IMR-90 (cell line): ENCODE measurements around the gene SCAMP4. TPM values are rescaled to one million over a fixed set of nuclear protein-coding genes. Genes with fewer than 3 reads are reported as not detected.
A peak's percentile ranks its signal among the peaks of the same experiment; 100 is the strongest.

ENCODE experiments used
- ATAC-seq: fragments of 200-7000 bp; cut with Tn5 transposase; 2 replicates; pipeline ENCODE4 v1.9.1; 2020; ENCODE audit warnings: low read depth, mild to moderate bottlenecking, moderate library complexity
- BruUV-seq: library from RNA; stranded (reverse); fragments of 400-500 nt; replicated peaks from 2 replicates; lab custom pipeline; 2021; lab: Mats Ljungman, UMichigan
- CTCF ChIA-PET: fragments of 300-600 bp; formaldehyde crosslinking; extraction: SDS; loops from one replicate; lab custom pipeline; 2021; ENCODE audit warnings: antibody characterized with exemption; lab: Yijun Ruan, JAX
- POLR2A ChIA-PET: fragments of 300-600 bp; sonication (Branson Sonifier 250); formaldehyde crosslinking; loops from one replicate; lab custom pipeline; 2022; ENCODE audit warnings: antibody characterized with exemption; ENCODE audit not compliant: unreplicated experiment; lab: Charles Lee
- DNase-seq: peaks from one replicate; pipeline ENCODE4 v3.0.0; 2013
- H2AFZ ChIP-seq: replicated peaks from 2 replicates; pipeline ENCODE3; 2013; ENCODE audit warnings: low read length, mild to moderate bottlenecking; ENCODE audit not compliant: poor library complexity
- H2AK5ac ChIP-seq: 2 replicates; pipeline ENCODE4 v1.6.1; 2013; ENCODE audit warnings: low read depth, low read length, inconsistent platforms
- H2AK9ac ChIP-seq: replicated peaks from 2 replicates; pipeline ENCODE3; 2013; ENCODE audit warnings: mild to moderate bottlenecking, low read depth, low read length, moderate library complexity; ENCODE audit not compliant: poor library complexity
- H2BK120ac ChIP-seq: 2 replicates; pipeline ENCODE4 v1.6.1; 2013; ENCODE audit warnings: low read depth, low read length, inconsistent platforms
- H2BK15ac ChIP-seq: 3 replicates; pipeline ENCODE4 v1.6.1; 2013; ENCODE audit warnings: low read depth, low read length, inconsistent platforms
- H2BK20ac ChIP-seq: 2 replicates; pipeline ENCODE4 v1.6.1; 2013; ENCODE audit warnings: low read depth, mild to moderate bottlenecking, inconsistent platforms, low read length, moderate library complexity
- H2BK5ac ChIP-seq: 2 replicates; pipeline ENCODE4 v1.6.1; 2013; ENCODE audit warnings: mild to moderate bottlenecking, low read depth, low read length, inconsistent platforms; ENCODE audit not compliant: poor library complexity, severe bottlenecking
- H3K14ac ChIP-seq: replicated peaks from 2 replicates; pipeline ENCODE4 v1.6.1; 2013; ENCODE audit warnings: low read depth, low read length, inconsistent platforms
- H3K18ac ChIP-seq: 2 replicates; pipeline ENCODE4 v1.6.1; 2013; ENCODE audit warnings: low read depth, low read length, control low read depth
- H3K23ac ChIP-seq: 2 replicates; pipeline ENCODE4 v1.6.1; 2013; ENCODE audit warnings: low read depth, low read length, inconsistent platforms
- H3K27ac ChIP-seq: 2 replicates; pipeline ENCODE4 v1.5.1; 2013; ENCODE audit warnings: mild to moderate bottlenecking, control low read depth, low read length; ENCODE audit not compliant: insufficient read depth
- H3K27me3 ChIP-seq: 2 replicates; pipeline ENCODE4 v1.6.1; 2013; ENCODE audit warnings: low read length; ENCODE audit not compliant: control insufficient read depth, insufficient read depth
- H3K36me3 ChIP-seq: 2 replicates; pipeline ENCODE4 v1.6.1; 2013; ENCODE audit warnings: low read length, mixed read lengths; ENCODE audit not compliant: control insufficient read depth, insufficient read depth
- H3K4ac ChIP-seq: 2 replicates; pipeline ENCODE4 v1.6.1; 2013; ENCODE audit warnings: low read depth, low read length, inconsistent platforms
- H3K4me1 ChIP-seq: 2 replicates; pipeline ENCODE4 v1.6.1; 2013; ENCODE audit warnings: low read length, mixed read lengths; ENCODE audit not compliant: control insufficient read depth, insufficient read depth
- H3K4me2 ChIP-seq: 2 replicates; pipeline ENCODE4 v1.6.1; 2013; ENCODE audit warnings: low read depth, mild to moderate bottlenecking, control low read depth, low read length, moderate library complexity
- H3K4me3 ChIP-seq: 2 replicates; pipeline ENCODE4 v1.5.1; 2013; ENCODE audit warnings: low read depth, mild to moderate bottlenecking, control low read depth, low read length, moderate library complexity; ENCODE audit not compliant: insufficient read depth
- H3K56ac ChIP-seq: 2 replicates; pipeline ENCODE4 v1.6.1; 2013; ENCODE audit warnings: low read length, inconsistent platforms; ENCODE audit not compliant: insufficient read depth; ENCODE audit errors: extremely low read depth
- H3K79me1 ChIP-seq, 2 experiments: 2 replicates each; pipeline ENCODE4 v1.6.1; 2013; ENCODE audit warnings: low read length in 2 of 2, inconsistent platforms in 1 of 2, low read depth in 1 of 2
- H3K9ac ChIP-seq: 2 replicates; pipeline ENCODE4 v1.6.1; 2013; ENCODE audit warnings: low read depth, low read length, control low read depth
- H3K9me1 ChIP-seq: 2 replicates; pipeline ENCODE4 v1.6.1; 2013; ENCODE audit warnings: low read length, inconsistent platforms; ENCODE audit not compliant: insufficient read depth
- H3K9me3 ChIP-seq: 2 replicates; pipeline ENCODE4 v1.6.1; 2013; ENCODE audit warnings: low read length; ENCODE audit not compliant: control insufficient read depth, insufficient read depth
- H4K20me1 ChIP-seq: 2 replicates; pipeline ENCODE4 v1.6.1; 2013; ENCODE audit warnings: low read length, inconsistent platforms; ENCODE audit not compliant: insufficient read depth
- H4K5ac ChIP-seq: 2 replicates; pipeline ENCODE4 v1.6.1; 2013; ENCODE audit warnings: mild to moderate bottlenecking, low read depth, low read length, control low read depth
- H4K8ac ChIP-seq, 2 experiments: 2 replicates each; pipeline ENCODE4 v1.6.1; 2013; ENCODE audit warnings: low read depth in 2 of 2, low read length in 2 of 2, control low read depth in 1 of 2, inconsistent platforms in 1 of 2
- H4K91ac ChIP-seq: 2 replicates; pipeline ENCODE4 v1.6.1; 2013; ENCODE audit warnings: low read depth, low read length, inconsistent platforms; ENCODE audit not compliant: insufficient read depth
- CHD1 ChIP-seq: IDR thresholded peaks from 2 replicates; pipeline ENCODE4 v1.6.1; 2012; ENCODE audit warnings: low read depth, low read length, improper control_type of control experiment
- MAFK ChIP-seq: IDR thresholded peaks from 2 replicates; pipeline ENCODE4 v1.6.1; 2012; ENCODE audit warnings: low read depth, low read length, improper control_type of control experiment
- MAZ ChIP-seq: IDR thresholded peaks from 2 replicates; pipeline ENCODE4 v1.6.1; 2012; ENCODE audit warnings: low read depth, mild to moderate bottlenecking, low read length, improper control_type of control experiment, moderate library complexity, borderline replicate concordance
- RFX5 ChIP-seq: IDR thresholded peaks from 2 replicates; pipeline ENCODE4 v1.8.0; 2012; ENCODE audit warnings: low read depth, mild to moderate bottlenecking, low read length, moderate library complexity
- WGBS, 2 experiments: methylation state at CpG; one replicate each; pipeline versions ENCODE4 v1.1.5 to v1.1.7; 2013; ENCODE audit warnings: missing lambda C conversion rate in 2 of 2; ENCODE audit not compliant: insufficient read length in 1 of 2; ENCODE audit errors: extremely low coverage in 2 of 2; 5-methylcytosine and 5-hydroxymethylcytosine counted together
- dilution Hi-C: fragments of 300-500 bp; cut with HindIII; formaldehyde crosslinking; loops from one replicate; pipeline ENCODE4 v1.14.3; 2018; ENCODE audit warnings: low sequenced_read_pairs; ENCODE audit not compliant: unreplicated experiment
- in situ Hi-C: fragments of 300-500 bp; cut with MboI; formaldehyde crosslinking; loops from 3 replicates; pipeline ENCODE4 v1.14.3; 2019; ENCODE audit warnings: low sequenced_read_pairs, inconsistent platforms, mixed read lengths
- intact Hi-C: fragments of 100-400 bp; cut with micrococcal nuclease; formaldehyde crosslinking; loops from 2 replicates; pipeline ENCODE4 v1.10.0; 2022
- polyA plus RNA-seq, 3 experiments: library from polyadenylated mRNA; depleted of rRNA; stranded (reverse); fragments of >200 nt; gene quantifications; 2 replicates each; pipeline ENCODE4 v1.2.3, GENCODE V29; 2012; ENCODE audit warnings: low replicate concordance in 1 of 3
- total RNA-seq: library from RNA; depleted of rRNA; stranded (reverse); fragments of >200 nt; gene quantifications from 2 replicates; pipeline ENCODE4 v1.2.3, GENCODE V29; 2012

Gene SCAMP4
- total and polyA plus RNA-seq, 2 of the 4 experiments (the other 2 are of a cell fraction), result 16.1 to 28.1 TPM

DNA sequence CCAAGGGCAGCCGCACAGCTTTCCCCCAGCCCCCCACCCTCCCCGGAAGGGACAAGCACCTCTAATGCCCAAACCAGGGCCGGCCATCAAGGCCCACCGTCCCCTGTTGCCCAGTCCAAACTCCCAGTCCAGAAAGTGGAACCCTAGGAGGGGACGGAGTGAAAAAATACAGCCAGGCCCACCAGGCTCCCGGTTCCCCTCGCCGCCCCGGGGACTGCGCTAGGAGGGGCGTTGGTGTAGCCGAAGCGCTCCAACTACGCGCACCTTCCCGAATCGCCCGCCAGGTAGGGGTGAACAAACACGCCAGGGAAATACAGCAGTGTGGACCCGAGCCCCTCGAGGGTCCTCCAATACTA, 43.2 kb upstream of the SCAMP4 start:
- CTCF ChIA-PET, result no interaction called here
- intact Hi-C loops (no loop called here), in situ Hi-C loops (no loop called here), dilution Hi-C loops (no loop called here)
- TF ChIP-seq CHD1 (no peak), MAFK (no peak), RFX5 (no peak), MAZ (no peak)
- H4K91ac ChIP-seq, result 0 out of 2 replicates have a peak overlapping the region, but pooled peaks have one; percentile 21
- BruUV-seq, result no TSS peak
- H4K5ac ChIP-seq, result no peak overlapping the region
- 0 out of 4 replicates have a peak overlapping the region, but pooled peaks of 1 of the 2 experiments have one; percentile 53 for H4K8ac ChIP-seq
- H4K20me1 ChIP-seq, result peaks cover 59% of the 10 kb centered on the region
- WGBS, 2 experiments, result 0% methylated on average over 4 of the region's 21 CpGs; no CpG with 5 or more reads in 1 of the 2 experiments
- no peaks in the 10 kb centered on the region for H3K9me3 ChIP-seq
- no peak overlapping the region for H2BK15ac ChIP-seq
- H3K23ac ChIP-seq, result peak overlapping the region; percentile 50; the same call in 1 of the 2 replicates
- no peak overlapping the region for H2BK20ac ChIP-seq
- no peaks in the 10 kb centered on the region for H3K36me3 ChIP-seq
- no peaks in the 10 kb centered on the region; the same call in 1 of the 2 replicates for H3K9me1 ChIP-seq
- H3K18ac ChIP-seq, result no peak overlapping the region
- H3K27ac ChIP-seq, result peak overlapping the region; percentile 68
- peak overlapping the region; percentile 77 for H2AFZ ChIP-seq
- no peak overlapping the region; the same call in 1 of the 2 replicates for H3K56ac ChIP-seq
- peak overlapping the region; percentile 98 for H3K4me3 ChIP-seq
- H3K9ac ChIP-seq, result peak overlapping the region; percentile 84
- H3K27me3 ChIP-seq, result no peaks in the 10 kb centered on the region
- DNase-seq (no peak), ATAC-seq (no peak)
- H2BK120ac ChIP-seq, result no peak overlapping the region
- peak overlapping the region; percentile 0; the same call in 1 of the 2 replicates for H3K14ac ChIP-seq
- H2BK5ac ChIP-seq, result no peak overlapping the region
- H2AK5ac ChIP-seq, result peak overlapping the region; percentile 54; the same call in 1 of the 2 replicates
- POLR2A ChIA-PET, result no interaction called here
- peak overlapping the region; percentile 77 for H3K4me2 ChIP-seq
- peak overlapping the region; percentile 94 for H2AK9ac ChIP-seq
- peak overlapping the region; percentile 9 for H3K4ac ChIP-seq
- peaks cover 34% of the 10 kb centered on the region for H3K4me1 ChIP-seq
- peaks cover 4 to 62% of the 10 kb centered on the region in 2 experiments; a peak in 3 of 4 replicates for H3K79me1 ChIP-seq
